Lower leg skin (tissue), 3 donors: Measurements from ENCODE around the gene SPATA33.

Experiments used
- CTCF ChIP-seq, 3 donors: fragments of 450-650 bp; IDR thresholded peaks; one replicate each; pipeline ENCODE4 v1.5.1; 2016; ENCODE audit warnings: antibody characterized with exemption in 3 of 3, mild to moderate bottlenecking in 3 of 3, moderate library complexity in 2 of 3
- POLR2A ChIP-seq, 2 donors: fragments of 450-650 bp; IDR thresholded peaks; one replicate each; pipeline ENCODE4 v1.6.1; 2016 to 2017; ENCODE audit warnings: antibody characterized with exemption in 2 of 2, mild to moderate bottlenecking in 1 of 2, moderate library complexity in 1 of 2

- no peak for TF ChIP-seq CTCF (IDR thresholded peaks at IDR 0.05)
- TF ChIP-seq POLR2A (IDR thresholded peaks at IDR 0.05), result no peak
Observed at GRCh38 chr16:89709166-89709565, 51.5 kb downstream of the SPATA33 start.
